ENCODE data around the gene SLC6A4. TPM values are rescaled to one million over a fixed set of nuclear protein-coding genes. Genes with fewer than 3 reads are reported as not detected.

Gene SLC6A4
- total RNA-seq, 1 donor from 2014 or later: 1.1 TPM

DNA sequence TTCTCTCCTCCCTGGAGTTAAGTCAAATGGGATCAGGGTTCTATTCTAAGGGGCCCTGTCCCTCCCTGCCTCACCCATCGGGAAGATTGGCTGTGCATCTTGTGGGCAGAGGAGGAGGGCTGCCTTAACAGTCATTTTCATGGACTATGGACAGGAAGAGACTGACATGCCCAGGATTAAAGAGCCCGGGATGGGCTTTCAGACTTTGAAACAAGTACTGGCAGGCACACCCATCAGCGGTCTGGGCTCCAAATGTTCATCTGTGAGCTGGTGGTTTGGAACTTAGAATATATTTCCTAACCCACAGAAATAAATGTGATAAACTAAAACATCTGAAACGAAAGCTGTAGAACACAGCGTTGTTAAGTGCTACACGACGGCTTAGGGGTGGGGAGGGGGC lies 6.5 kb downstream of the SLC6A4 start:
- DNase-seq (ENCODE audit: low spot score in 2 of 2, unreplicated experiment in 2 of 2): no peak
- Mint-ChIP-seq H3K4me3 (no peak overlapping the region), H3K36me3 (no peaks in the 10 kb centered on the region), H3K27me3 (ENCODE audit: low read depth) (peaks cover 48% of the 10 kb centered on the region), H3K27ac (no peak overlapping the region), H3K9me3 (no peaks in the 10 kb centered on the region), H3K4me1 (peaks cover 8% of the 10 kb centered on the region)
- TF ChIP-seq, protein P1, sequence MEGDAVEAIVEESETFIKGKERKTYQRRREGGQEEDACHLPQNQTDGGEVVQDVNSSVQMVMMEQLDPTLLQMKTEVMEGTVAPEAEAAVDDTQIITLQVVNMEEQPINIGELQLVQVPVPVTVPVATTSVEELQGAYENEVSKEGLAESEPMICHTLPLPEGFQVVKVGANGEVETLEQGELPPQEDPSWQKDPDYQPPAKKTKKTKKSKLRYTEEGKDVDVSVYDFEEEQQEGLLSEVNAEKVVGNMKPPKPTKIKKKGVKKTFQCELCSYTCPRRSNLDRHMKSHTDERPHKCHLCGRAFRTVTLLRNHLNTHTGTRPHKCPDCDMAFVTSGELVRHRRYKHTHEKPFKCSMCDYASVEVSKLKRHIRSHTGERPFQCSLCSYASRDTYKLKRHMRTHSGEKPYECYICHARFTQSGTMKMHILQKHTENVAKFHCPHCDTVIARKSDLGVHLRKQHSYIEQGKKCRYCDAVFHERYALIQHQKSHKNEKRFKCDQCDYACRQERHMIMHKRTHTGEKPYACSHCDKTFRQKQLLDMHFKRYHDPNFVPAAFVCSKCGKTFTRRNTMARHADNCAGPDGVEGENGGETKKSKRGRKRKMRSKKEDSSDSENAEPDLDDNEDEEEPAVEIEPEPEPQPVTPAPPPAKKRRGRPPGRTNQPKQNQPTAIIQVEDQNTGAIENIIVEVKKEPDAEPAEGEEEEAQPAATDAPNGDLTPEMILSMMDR (IDR thresholded peaks at IDR 0.05; ENCODE audit: unreplicated experiment): no peak

DNA sequence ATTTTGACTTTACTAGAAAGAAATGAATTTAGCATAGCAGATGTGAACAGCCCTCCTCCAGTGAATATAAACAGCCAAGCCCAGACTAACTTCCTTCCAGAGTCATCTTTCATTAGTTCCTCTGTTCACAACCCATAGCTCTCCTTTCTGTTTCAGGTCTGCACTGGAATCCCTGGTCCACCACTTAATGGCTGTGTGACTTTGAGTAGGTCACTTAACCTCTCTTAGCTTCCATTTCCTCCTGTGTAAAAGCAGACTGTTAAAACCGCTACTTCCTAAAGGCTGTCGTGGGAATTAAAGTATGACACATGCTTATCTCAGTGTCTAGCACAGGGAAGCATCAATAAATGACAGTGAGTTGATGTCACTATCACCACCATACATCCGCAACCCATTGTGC lies 7.5 kb downstream of the SLC6A4 start:
- TF ChIP-seq, protein P1 (IDR thresholded peaks at IDR 0.05; ENCODE audit: unreplicated experiment): no peak
- Mint-ChIP-seq H3K9me3 (no peaks in the 10 kb centered on the region), H3K27me3 (ENCODE audit: low read depth) (peaks cover 38% of the 10 kb centered on the region), H3K36me3 (no peaks in the 10 kb centered on the region), H3K4me3 (no peak overlapping the region), H3K27ac (no peak overlapping the region), H3K4me1 (peaks cover 8% of the 10 kb centered on the region)
- no peak for DNase-seq (ENCODE audit: low spot score in 2 of 2, unreplicated experiment in 2 of 2)

DNA sequence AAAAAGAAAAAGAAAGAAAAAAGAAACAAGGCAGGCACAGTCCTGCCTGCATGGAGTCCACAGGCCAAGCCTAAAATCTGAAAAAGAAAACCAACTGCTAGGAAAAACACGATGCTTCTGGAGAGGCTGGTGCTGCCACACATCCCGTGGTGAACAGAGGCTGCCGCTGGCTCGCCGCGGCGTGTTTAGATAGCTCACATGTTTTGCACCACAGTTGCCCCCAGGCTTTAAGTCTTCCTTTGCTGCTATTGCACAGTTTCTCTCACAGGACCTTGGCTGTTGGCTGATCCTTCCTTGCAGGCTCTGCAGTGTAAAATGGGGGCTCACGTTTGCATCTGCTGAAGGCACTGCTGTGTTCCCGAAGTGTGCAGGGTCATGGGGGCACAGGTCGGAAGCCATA lies 8.6 kb downstream of the SLC6A4 start:
- Mint-ChIP-seq H3K36me3 (no peaks in the 10 kb centered on the region), H3K27me3 (ENCODE audit: low read depth) (peaks cover 26% of the 10 kb centered on the region), H3K4me1 (peaks cover 8% of the 10 kb centered on the region), H3K4me3 (no peak overlapping the region), H3K27ac (no peak overlapping the region), H3K9me3 (no peaks in the 10 kb centered on the region)
- TF ChIP-seq, protein P1 (IDR thresholded peaks at IDR 0.05; ENCODE audit: unreplicated experiment): no peak
- DNase-seq (ENCODE audit: low spot score in 2 of 2, unreplicated experiment in 2 of 2): no peak

DNA sequence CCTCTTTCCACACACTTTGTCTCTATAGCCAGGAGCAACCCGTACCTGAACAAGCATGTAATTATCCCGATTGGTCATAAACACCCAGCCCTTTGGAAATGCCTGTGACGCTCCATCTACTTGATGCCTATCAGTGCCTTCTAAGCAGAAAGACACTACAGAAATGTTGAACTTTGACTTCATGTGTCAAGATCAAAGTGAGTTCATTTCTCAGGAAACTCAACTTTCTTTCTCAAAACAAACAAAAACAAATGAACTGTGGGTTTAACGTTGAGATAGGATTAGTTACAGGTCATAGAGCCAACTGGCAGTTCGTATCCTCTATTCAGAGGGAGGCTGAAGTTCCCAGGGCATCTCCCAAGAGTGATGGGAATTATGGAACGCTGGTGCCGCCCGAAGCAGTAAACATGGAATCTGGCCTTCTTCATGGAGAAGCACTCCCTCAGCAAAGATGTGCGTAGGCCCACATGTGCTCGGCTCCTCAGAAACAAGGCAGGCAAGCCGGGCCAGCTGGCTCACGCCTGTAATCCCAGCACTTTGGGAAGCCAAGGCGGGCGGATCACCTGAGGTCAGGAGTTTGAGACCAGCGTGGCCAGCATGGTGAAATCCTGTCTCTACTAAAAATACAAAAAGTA lies 9.5 kb downstream of the SLC6A4 start:
- H3K4me1 Mint-ChIP-seq: peaks cover 8% of the 10 kb centered on the region
- H3K27me3 Mint-ChIP-seq (ENCODE audit: low read depth): peaks cover 22% of the 10 kb centered on the region
- H3K36me3 Mint-ChIP-seq: no peaks in the 10 kb centered on the region
- TF ChIP-seq, protein P1 (IDR thresholded peaks at IDR 0.05; ENCODE audit: unreplicated experiment): no peak
- H3K4me3 Mint-ChIP-seq: no peak overlapping the region
- H3K27ac Mint-ChIP-seq: no peak overlapping the region
- no peak for DNase-seq (ENCODE audit: low spot score in 2 of 2, unreplicated experiment in 2 of 2)
- no peaks in the 10 kb centered on the region for H3K9me3 Mint-ChIP-seq

DNA sequence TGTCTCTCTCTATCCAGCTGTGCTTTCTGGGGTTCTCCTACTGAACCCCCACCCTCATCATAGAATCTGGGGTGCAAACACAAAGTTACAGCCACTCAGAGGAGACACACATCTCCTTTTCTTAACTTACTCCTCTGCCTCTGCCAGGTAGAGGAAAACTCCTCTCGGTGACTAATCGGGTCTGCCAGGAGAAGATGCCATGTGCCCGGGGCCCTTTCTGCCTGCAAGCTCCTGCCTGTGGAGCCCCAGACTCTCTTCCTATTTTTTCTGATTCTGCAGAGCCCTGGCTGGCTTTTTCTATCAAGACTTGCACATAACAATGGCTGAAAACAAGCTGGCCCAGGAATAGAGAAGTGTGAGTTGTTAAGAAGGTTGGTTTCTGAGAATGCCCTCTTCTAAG lies 10.4 kb downstream of the SLC6A4 start:
- DNase-seq (ENCODE audit: low spot score in 2 of 2, unreplicated experiment in 2 of 2): no peak
- TF ChIP-seq, protein P1 (IDR thresholded peaks at IDR 0.05; ENCODE audit: unreplicated experiment): no peak
- Mint-ChIP-seq H3K4me1 (peaks cover 8% of the 10 kb centered on the region), H3K27me3 (ENCODE audit: low read depth) (peaks cover 13% of the 10 kb centered on the region), H3K36me3 (no peaks in the 10 kb centered on the region), H3K4me3 (no peak overlapping the region), H3K27ac (no peak overlapping the region), H3K9me3 (no peaks in the 10 kb centered on the region)

Data from mesothelial cell of epicardium (in vitro differentiated cells).